H1 (cell line): ENCODE data around the gene ERP44. TPM values are rescaled to one million over a fixed set of nuclear protein-coding genes. Genes with fewer than 3 reads are reported as not detected.

Experiments
- CTCF ChIA-PET: fragments of 300-600 bp; sonication (Branson Sonifier 250); formaldehyde crosslinking; loops from one replicate; lab custom pipeline; 2021; ENCODE audit not compliant: partially characterized antibody; lab: Charles Lee
- POLR2A ChIA-PET: fragments of 300-600 bp; sonication (Branson Sonifier 250); formaldehyde crosslinking; loops from one replicate; lab custom pipeline; 2021; ENCODE audit warnings: inconsistent platforms; ENCODE audit not compliant: partially characterized antibody; lab: Charles Lee
- DNase-seq, 2 experiments: peaks; one replicate each; pipeline versions ENCODE4 v3.0.0 to v3.0.0-alpha.2; 2010 to 2022; ENCODE audit warnings: low spot score in 2 of 2, low read depth in 1 of 2, mixed read lengths in 1 of 2
- FAIRE-seq: peaks from 2 replicates; lab custom pipeline; 2011; peaks lifted over from hg19 to GRCh38; lab: Jason Lieb, UNC
- H2AFZ ChIP-seq: 2 replicates; pipeline ENCODE4 v1.8.1; 2012; ENCODE audit warnings: low read length, inconsistent platforms
- H2AK5ac ChIP-seq: 2 replicates; pipeline ENCODE4 v1.6.1; 2013; ENCODE audit warnings: low read depth, low read length
- H2BK120ac ChIP-seq: replicated peaks from 2 replicates; pipeline ENCODE3; 2013; ENCODE audit warnings: low read depth, low read length, inconsistent platforms
- H2BK12ac ChIP-seq: 2 replicates; pipeline ENCODE4 v1.6.1; 2013; ENCODE audit warnings: low read depth, low read length
- H2BK15ac ChIP-seq: 2 replicates; pipeline ENCODE4 v1.6.1; 2013; ENCODE audit warnings: low read length
- H2BK20ac ChIP-seq: 2 replicates; pipeline ENCODE4 v1.6.1; 2013; ENCODE audit warnings: low read length
- H2BK5ac ChIP-seq: 2 replicates; pipeline ENCODE4 v1.6.1; 2013; ENCODE audit warnings: low read depth, low read length
- H3K14ac ChIP-seq: 2 replicates; pipeline ENCODE4 v1.6.1; 2013; ENCODE audit warnings: inconsistent platforms; ENCODE audit not compliant: insufficient read length
- H3K18ac ChIP-seq: 2 replicates; pipeline ENCODE4 v1.6.1; 2013; ENCODE audit warnings: low read length; ENCODE audit errors: extremely low read depth
- H3K23ac ChIP-seq: 2 replicates; pipeline ENCODE4 v1.6.1; 2013; ENCODE audit warnings: inconsistent platforms; ENCODE audit not compliant: insufficient read length
- H3K23me2 ChIP-seq: 2 replicates; pipeline ENCODE4 v1.6.1; 2013; ENCODE audit warnings: low read depth, low read length
- H3K27ac ChIP-seq: 2 replicates; pipeline ENCODE4 v1.6.1; 2011; ENCODE audit warnings: low read depth, low read length, inconsistent platforms
- H3K27me3 ChIP-seq, 4 experiments: replicated peaks in 1 of 4; 1 replicate in 1 of 4; 2 replicates in 3 of 4; pipeline versions ENCODE4 v1.6.1 to v1.8.1; 2011 to 2013; ENCODE audit warnings: low read length in 3 of 4, mild to moderate bottlenecking in 3 of 4, inconsistent platforms in 2 of 4, mixed read lengths in 2 of 4, moderate library complexity in 1 of 4; ENCODE audit not compliant: control insufficient read depth in 3 of 4, insufficient read depth in 3 of 4; ENCODE audit errors: extremely low read depth in 1 of 4
- H3K36me3 ChIP-seq, 4 experiments: 2 replicates each; pipeline versions ENCODE4 v1.6.1 to v1.8.1; 2011 to 2013; ENCODE audit warnings: mild to moderate bottlenecking in 4 of 4, low read length in 3 of 4, moderate library complexity in 2 of 4, control low read depth in 1 of 4, inconsistent platforms in 1 of 4; ENCODE audit not compliant: insufficient read depth in 4 of 4, control insufficient read depth in 2 of 4
- H3K4ac ChIP-seq: replicated peaks from 2 replicates; pipeline ENCODE3; 2013; ENCODE audit warnings: low read length, low read depth, mixed read lengths, inconsistent platforms; ENCODE audit not compliant: insufficient read length
- H3K4me1 ChIP-seq, 4 experiments: replicated peaks in 1 of 4; 1 replicate in 1 of 4; 2 replicates in 3 of 4; pipeline versions ENCODE4 v1.6.1 to v1.8.1; 2011 to 2013; ENCODE audit warnings: low read length in 3 of 4, inconsistent platforms in 2 of 4, mixed read lengths in 1 of 4; ENCODE audit not compliant: insufficient read depth in 4 of 4, control insufficient read depth in 3 of 4
- H3K4me2 ChIP-seq, 2 experiments: 2 replicates each; pipeline versions ENCODE4 v1.6.1 to v1.8.1; 2011 to 2013; ENCODE audit warnings: low read depth in 2 of 2, low read length in 2 of 2, control low read depth in 1 of 2, inconsistent platforms in 1 of 2, mild to moderate bottlenecking in 1 of 2; ENCODE audit not compliant: insufficient read depth in 1 of 2
- H3K4me3 ChIP-seq, 4 experiments: fragments of 200-600, 300-600 bp in 1 of 4; sonication (generic), shearing (Covaris generic), sonication (Bioruptor Twin) in 1 of 4; 2 replicates each; pipeline versions ENCODE4 v1.5.1 to v1.8.1; 2011 to 2016; ENCODE audit warnings: low read length in 4 of 4, low read depth in 3 of 4, control low read depth in 2 of 4, inconsistent platforms in 2 of 4, mild to moderate bottlenecking in 2 of 4, mixed read lengths in 1 of 4, moderate library complexity in 1 of 4; ENCODE audit not compliant: insufficient read depth in 2 of 4; ENCODE audit errors: extremely low read depth in 1 of 4
- H3K56ac ChIP-seq: replicated peaks from 2 replicates; pipeline ENCODE3; 2013; ENCODE audit warnings: low read depth, mild to moderate bottlenecking, mixed read lengths, low read length, inconsistent platforms; ENCODE audit not compliant: insufficient read length
- H3K79me1 ChIP-seq: 2 replicates; pipeline ENCODE4 v1.6.1; 2013; ENCODE audit warnings: low read depth, low read length, control low read depth
- H3K79me2 ChIP-seq, 2 experiments: 2 replicates each; pipeline versions ENCODE4 v1.6.1 to v1.8.1; 2012 to 2013; ENCODE audit warnings: low read length in 2 of 2, mild to moderate bottlenecking in 2 of 2, inconsistent platforms in 1 of 2; ENCODE audit not compliant: insufficient read depth in 2 of 2, control insufficient read depth in 1 of 2
- H3K9ac ChIP-seq, 4 experiments: replicated peaks in 1 of 4; 1 replicate in 1 of 4; 2 replicates in 3 of 4; pipeline versions ENCODE4 v1.6.1 to v1.8.1; 2011 to 2013; ENCODE audit warnings: low read depth in 3 of 4, low read length in 3 of 4, control low read depth in 2 of 4, mild to moderate bottlenecking in 2 of 4, moderate library complexity in 2 of 4, inconsistent platforms in 1 of 4; ENCODE audit errors: extremely low read depth in 1 of 4
- H3K9me3 ChIP-seq, 2 experiments: 2 replicates each; pipeline versions ENCODE4 v1.6.1 to v1.8.1; 2012 to 2013; ENCODE audit warnings: mild to moderate bottlenecking in 2 of 2, moderate library complexity in 2 of 2, control low read depth in 1 of 2, inconsistent platforms in 1 of 2, low read depth in 1 of 2, low read length in 1 of 2, mixed read lengths in 1 of 2; ENCODE audit not compliant: insufficient read depth in 2 of 2
- H4K20me1 ChIP-seq, 2 experiments: replicated peaks in 1 of 2; 2 replicates each; pipeline versions ENCODE3 to v1.8.1; 2011 to 2013; ENCODE audit warnings: inconsistent platforms in 2 of 2, low read length in 2 of 2, mild to moderate bottlenecking in 1 of 2; ENCODE audit not compliant: insufficient read depth in 2 of 2, control insufficient read depth in 1 of 2
- H4K5ac ChIP-seq: 2 replicates; pipeline ENCODE4 v1.6.1; 2013; ENCODE audit warnings: low read length, low read depth, mixed read lengths, inconsistent platforms; ENCODE audit not compliant: insufficient read length
- H4K8ac ChIP-seq: 2 replicates; pipeline ENCODE4 v1.8.0; 2013; ENCODE audit warnings: mild to moderate bottlenecking, moderate library complexity, low read length, inconsistent platforms; ENCODE audit not compliant: insufficient read depth; ENCODE audit errors: extremely low read depth
- H4K91ac ChIP-seq: replicated peaks from 2 replicates; pipeline ENCODE3; 2013; ENCODE audit warnings: low read length, mixed read lengths, inconsistent platforms; ENCODE audit not compliant: insufficient read length
- CBX8 ChIP-seq: fragments of 300-800, 300-1000 bp; sonication (generic); IDR thresholded peaks from 2 replicates; pipeline ENCODE4 v1.7.1; 2016; ENCODE audit warnings: low read depth, low read length, borderline replicate concordance
- CHD2 ChIP-seq: IDR thresholded peaks from 2 replicates; pipeline ENCODE4 v1.6.1; 2012; ENCODE audit warnings: low read length, improper control_type of control experiment
- CREB1 ChIP-seq: IDR thresholded peaks from 2 replicates; pipeline ENCODE4 v1.6.1; 2012; ENCODE audit warnings: inconsistent platforms
- CTBP2 ChIP-seq: IDR thresholded peaks from 2 replicates; pipeline ENCODE4 v1.7.0; 2011; ENCODE audit warnings: borderline replicate concordance, mild to moderate bottlenecking, moderate library complexity, mixed read lengths, low read length; ENCODE audit not compliant: insufficient read depth, insufficient read length
- JUND ChIP-seq: IDR thresholded peaks from 2 replicates; pipeline ENCODE4 v1.6.1; 2011; ENCODE audit warnings: mild to moderate bottlenecking, improper control_type of control experiment, low read length
- KDM5A ChIP-seq: fragments of 200-600 bp; IDR thresholded peaks from 2 replicates; pipeline ENCODE4 v1.7.1; 2012; ENCODE audit warnings: mild to moderate bottlenecking, low read length, inconsistent platforms, mixed read lengths
- POLR2A ChIP-seq, 2 experiments: IDR thresholded peaks; 1 replicate in 1 of 2; 2 replicates in 1 of 2; pipeline ENCODE4 v1.6.1; 2011; ENCODE audit warnings: low read depth in 2 of 2, low read length in 2 of 2, mild to moderate bottlenecking in 2 of 2; ENCODE audit errors: control extremely low read depth in 1 of 2
- RAD21 ChIP-seq, 2 experiments: IDR thresholded peaks in 1 of 2; conservative IDR thresholded peaks in 1 of 2; 2 replicates each; pipeline ENCODE4 v1.6.1; 2011; ENCODE audit warnings: low read depth in 2 of 2, low read length in 2 of 2, improper control_type of control experiment in 1 of 2, inconsistent platforms in 1 of 2, mild to moderate bottlenecking in 1 of 2, moderate library complexity in 1 of 2
- RFX5 ChIP-seq: IDR thresholded peaks from 2 replicates; pipeline ENCODE4 v1.6.1; 2011; ENCODE audit warnings: low read depth, low read length, improper control_type of control experiment, borderline replicate concordance
- RXRA ChIP-seq: IDR thresholded peaks from 2 replicates; pipeline ENCODE4 v1.6.1; 2011; ENCODE audit warnings: low read depth, mild to moderate bottlenecking, low read length, moderate library complexity; ENCODE audit not compliant: insufficient read depth
- SIRT6 ChIP-seq: IDR thresholded peaks from one replicate; pipeline ENCODE4 v1.7.1; 2012; ENCODE audit warnings: low read length, inconsistent platforms
- SIX5 ChIP-seq: IDR thresholded peaks from 2 replicates; pipeline ENCODE4 v1.6.1; 2011; ENCODE audit warnings: mild to moderate bottlenecking, low read depth, low read length
- SP1 ChIP-seq: IDR thresholded peaks from 2 replicates; pipeline ENCODE4 v1.6.1; 2011; ENCODE audit warnings: low read depth, low read length
- SP4 ChIP-seq: IDR thresholded peaks from 2 replicates; pipeline ENCODE4 v1.6.1; 2012; ENCODE audit warnings: low read length, inconsistent platforms
- SRF ChIP-seq: IDR thresholded peaks from 2 replicates; pipeline ENCODE4 v1.6.1; 2011; ENCODE audit warnings: mild to moderate bottlenecking, low read depth, low read length, moderate library complexity
- SUZ12 ChIP-seq: fragments of 200-600 bp; sonication (generic); IDR thresholded peaks from 2 replicates; pipeline ENCODE4 v1.6.1; 2012; ENCODE audit warnings: mild to moderate bottlenecking, inconsistent platforms, low read length, moderate library complexity, mixed read lengths
- TAF1 ChIP-seq: IDR thresholded peaks from 2 replicates; pipeline ENCODE4 v1.6.1; 2011; ENCODE audit warnings: mild to moderate bottlenecking, low read depth, low read length
- WGBS, 2 experiments: shearing (Covaris generic) in 1 of 2; methylation state at CpG; one replicate each; pipeline versions ENCODE4 v1.1.6 to v1.1.7; 2013 to 2015; ENCODE audit warnings: low lambda C conversion rate in 2 of 2, mixed read lengths in 2 of 2, inconsistent platforms in 1 of 2, low coverage in 1 of 2, missing lambda C conversion rate in 1 of 2; ENCODE audit not compliant: insufficient replicate concordance in 2 of 2, insufficient coverage in 1 of 2, insufficient read length in 1 of 2; ENCODE audit errors: extremely low coverage in 1 of 2, missing lambda C conversion rate in 1 of 2; 5-methylcytosine and 5-hydroxymethylcytosine counted together
- polyA plus RNA-seq, 7 experiments: library from polyadenylated mRNA; depleted of rRNA in 3 of 7; stranded (reverse) in 5 of 7; unstranded in 2 of 7; fragments of >200 nt in 5 of 7; fragments of 200-250 nt in 2 of 7; gene quantifications; 1 replicate in 5 of 7; 2 replicates in 1 of 7; 4 replicates in 1 of 7; pipeline versions ENCODE4 v1.2.1 to v1.2.3, GENCODE V29; 2011 to 2013; ENCODE audit warnings: missing spikeins in 2 of 7, mixed read lengths in 2 of 7
- total RNA-seq: library from RNA; stranded (reverse); fragmentation: NEBNext Ultra II Directional; extraction: Animal tissue kit (Norgen Biotek cat#: 25700); gene quantifications from 2 replicates; pipeline ENCODE4 v1.2.1, GENCODE V29; 2021

ERP44 gene
- total and polyA plus RNA-seq, 2 of the 8 experiments (the other 6 are each of a cell fraction or from before 2014, with no cell fraction given), result 5.7 to 15.6 TPM

DNA sequence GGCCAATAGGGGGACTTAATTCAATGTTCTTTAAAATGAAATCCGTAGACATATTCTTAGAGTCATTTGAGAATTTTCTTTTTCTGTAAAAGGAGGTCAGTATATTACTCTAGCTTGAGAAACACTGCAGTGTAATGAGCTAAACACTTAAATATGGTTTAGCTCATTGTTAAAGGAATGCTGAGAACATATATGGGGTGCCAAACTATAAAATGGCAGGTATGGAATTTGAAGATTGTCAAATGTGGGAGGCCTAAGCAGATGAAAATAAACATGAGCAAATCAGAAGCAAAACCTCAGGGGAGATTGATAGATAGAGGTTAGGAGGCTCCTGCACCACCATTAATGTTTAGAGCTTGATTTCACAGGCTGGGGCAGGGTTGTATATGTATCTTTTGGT lies 134.5 kb downstream of the ERP44 start:
- Histone ChIP-seq H3K4me2 (no peak overlapping the region), H4K8ac (no peak overlapping the region), H4K5ac (no peak overlapping the region), H3K56ac (no peak overlapping the region), H2AK5ac (no peak overlapping the region), H4K20me1 (no peaks in the 10 kb centered on the region), H3K9me3 (no peaks in the 10 kb centered on the region), H3K23ac (no peak overlapping the region), H2BK12ac (no peak overlapping the region; the same call in 1 of the 2 replicates), H3K27ac (no peak overlapping the region), H3K79me1 (no peaks in the 10 kb centered on the region), H3K4me3 (no peak overlapping the region), H2BK20ac (no peak overlapping the region), H3K18ac (no peak overlapping the region), H3K23me2 (no peaks in the 10 kb centered on the region), H3K27me3 (no peaks in the 10 kb centered on the region), H2AFZ (no peak overlapping the region), H2BK120ac (no peak overlapping the region), H3K4ac (no peak overlapping the region), H2BK5ac (no peak overlapping the region), H3K79me2 (no peaks in the 10 kb centered on the region), H3K9ac (no peak overlapping the region), H3K14ac (no peak overlapping the region), H3K4me1 (peaks cover 0 to 9% (median 7%) of the 10 kb centered on the region in 4 experiments; a peak in 4 of 7 replicates), H3K36me3 (no peaks in the 10 kb centered on the region), H4K91ac (no peak overlapping the region), H2BK15ac (no peak overlapping the region)
- DNase-seq, result no peak
- POLR2A ChIA-PET, result no interaction called here
- CTCF ChIA-PET, result interaction anchor here (0.6 to 2.2 kb wide), 4 partner anchors 9 to 53 kb away, joined by 3 to 11 read pairs (median 5); no protein-coding TSS in a partner anchor
- 85% methylated on average over 1 of the region's 1 CpG; no CpG with 5 or more reads in 1 of the 2 experiments for whole genome bisulfite sequencing, 2 experiments
- FAIRE-seq, result no peak
- TF ChIP-seq SUZ12 (no peak), SRF (no peak), JUND (no peak), CREB1 (no peak), POLR2A (IDR thresholded peaks at IDR 0.05; ENCODE audit: control extremely low read depth in 1 of 2, low read depth in 2 of 2, low read length in 2 of 2) (no peak), SP4 (no peak), RFX5 (no peak), CTBP2 (no peak), SIRT6 (no peak), CHD2 (no peak), CBX8 (no peak), RAD21 (IDR thresholded peaks at IDR 0.05 in 1 of 2, conservative IDR thresholded peaks at IDR 0.05 in 1 of 2; ENCODE audit: low read depth in 2 of 2, low read length in 2 of 2) (no peak), SIX5 (no peak), SP1 (no peak), KDM5A (no peak), RXRA (no peak), TAF1 (no peak)
